ENCODE measurements around the gene RASEF.

Gene RASEF

DNA sequence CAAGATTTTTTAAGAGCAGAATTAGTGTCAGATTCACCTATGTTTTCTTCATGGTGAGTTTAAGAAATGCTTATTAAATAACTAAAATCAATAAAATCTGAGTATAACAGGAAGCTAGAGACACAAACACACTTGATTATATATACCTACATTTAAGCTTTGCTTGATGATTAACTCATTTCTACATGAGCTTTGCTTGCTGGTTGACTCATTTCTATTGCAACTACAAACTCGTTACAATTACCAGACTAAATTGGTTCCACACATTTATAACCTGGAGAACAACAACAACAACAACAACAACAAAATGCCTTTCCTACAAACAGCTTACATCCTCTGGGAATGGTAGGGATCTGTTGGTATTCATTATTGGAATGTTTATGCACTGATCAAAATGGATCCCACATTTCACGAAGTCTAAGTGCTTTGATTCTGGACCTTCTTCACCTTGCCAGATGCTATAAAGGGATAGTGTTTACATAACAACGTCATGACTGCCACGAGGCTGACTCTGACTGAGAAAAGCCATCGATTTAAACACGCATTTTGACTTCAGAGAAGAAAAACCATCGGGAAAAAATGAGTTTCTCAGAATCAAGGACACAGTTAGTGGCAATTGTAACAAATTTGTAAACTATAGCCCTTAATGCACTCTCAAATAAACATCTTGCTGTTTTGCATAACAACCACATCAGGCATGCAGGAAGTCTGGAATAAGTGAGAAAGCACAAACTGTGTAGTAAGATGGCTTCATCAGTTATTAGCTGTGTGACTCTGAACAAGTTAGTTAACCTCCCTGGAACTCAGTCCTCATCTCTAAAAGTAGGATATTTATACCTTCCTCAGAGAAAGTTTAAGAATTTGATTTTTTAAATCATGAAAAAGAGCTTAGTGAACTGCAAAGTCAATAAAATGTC is 49.8 kb downstream of the RASEF start:
- H3K36me3 ChIP-seq (replicated peaks), result no peaks in the 10 kb centered on the region
- in situ Hi-C loops (cut with HindIII; ENCODE audit: low pct_ligation_motif_present, low sequenced_read_pairs), result no loop called here

DNA sequence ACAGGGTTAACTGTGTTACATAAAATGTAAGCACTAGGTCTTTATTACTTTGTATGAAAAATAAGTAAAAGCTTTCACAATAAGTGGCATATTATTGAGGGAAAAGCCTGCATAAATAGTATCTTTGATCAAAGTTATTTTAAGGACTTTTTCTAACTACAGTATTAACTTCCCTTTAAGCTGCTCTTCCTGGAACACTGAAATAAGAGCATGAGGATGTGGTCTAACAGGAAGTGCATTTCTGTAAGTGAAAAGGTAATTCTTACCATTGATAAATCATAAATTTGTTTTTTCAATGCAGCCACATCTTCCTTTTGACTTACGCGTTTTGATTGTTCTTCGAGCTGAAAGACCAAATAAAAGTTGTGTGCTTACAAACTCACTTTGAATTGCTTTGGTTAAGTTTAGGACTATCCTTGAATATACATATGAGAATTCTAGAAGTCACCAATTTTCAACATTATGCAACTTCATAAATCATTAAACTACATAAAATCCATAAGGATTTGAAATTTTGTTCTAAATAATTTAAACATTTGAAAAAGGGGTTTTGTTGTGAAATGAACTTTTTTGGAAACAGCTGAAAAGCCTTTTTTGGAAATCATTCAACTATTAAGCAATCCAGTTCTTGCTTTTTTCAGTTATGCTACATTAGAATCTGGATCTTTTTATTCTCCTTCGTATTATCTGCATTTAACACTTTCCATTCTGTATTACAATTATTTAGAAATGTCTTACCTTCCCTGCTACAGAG is 50.6 kb downstream of the RASEF start:
- no peak overlapping the region for H3K27ac ChIP-seq
- in situ Hi-C loops (cut with HindIII; ENCODE audit: low pct_ligation_motif_present, low sequenced_read_pairs), result no loop called here
- H3K27me3 ChIP-seq (replicated peaks), result no peaks in the 10 kb centered on the region
- TF ChIP-seq, protein P1, sequence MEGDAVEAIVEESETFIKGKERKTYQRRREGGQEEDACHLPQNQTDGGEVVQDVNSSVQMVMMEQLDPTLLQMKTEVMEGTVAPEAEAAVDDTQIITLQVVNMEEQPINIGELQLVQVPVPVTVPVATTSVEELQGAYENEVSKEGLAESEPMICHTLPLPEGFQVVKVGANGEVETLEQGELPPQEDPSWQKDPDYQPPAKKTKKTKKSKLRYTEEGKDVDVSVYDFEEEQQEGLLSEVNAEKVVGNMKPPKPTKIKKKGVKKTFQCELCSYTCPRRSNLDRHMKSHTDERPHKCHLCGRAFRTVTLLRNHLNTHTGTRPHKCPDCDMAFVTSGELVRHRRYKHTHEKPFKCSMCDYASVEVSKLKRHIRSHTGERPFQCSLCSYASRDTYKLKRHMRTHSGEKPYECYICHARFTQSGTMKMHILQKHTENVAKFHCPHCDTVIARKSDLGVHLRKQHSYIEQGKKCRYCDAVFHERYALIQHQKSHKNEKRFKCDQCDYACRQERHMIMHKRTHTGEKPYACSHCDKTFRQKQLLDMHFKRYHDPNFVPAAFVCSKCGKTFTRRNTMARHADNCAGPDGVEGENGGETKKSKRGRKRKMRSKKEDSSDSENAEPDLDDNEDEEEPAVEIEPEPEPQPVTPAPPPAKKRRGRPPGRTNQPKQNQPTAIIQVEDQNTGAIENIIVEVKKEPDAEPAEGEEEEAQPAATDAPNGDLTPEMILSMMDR (IDR thresholded peaks at IDR 0.05; ENCODE audit: low read depth, low read length, missing control alignments), result no peak
- DNase-seq, result no peak
- no peaks in the 10 kb centered on the region for H3K36me3 ChIP-seq (replicated peaks)
- H3K4me3 ChIP-seq (ENCODE audit: low read depth, low read length), result no peak overlapping the region

More for the DNA sequence above, 49.8 kb downstream of the RASEF start:
- TF ChIP-seq, protein P1 (IDR thresholded peaks at IDR 0.05; ENCODE audit: low read depth, low read length, missing control alignments), result no peak
- Histone ChIP-seq H3K27me3 (replicated peaks) (no peaks in the 10 kb centered on the region), H3K4me3 (ENCODE audit: low read depth, low read length) (no peak overlapping the region), H3K27ac (peak overlapping the region; percentile 46)
- peak; percentile 53 for DNase-seq

DNA sequence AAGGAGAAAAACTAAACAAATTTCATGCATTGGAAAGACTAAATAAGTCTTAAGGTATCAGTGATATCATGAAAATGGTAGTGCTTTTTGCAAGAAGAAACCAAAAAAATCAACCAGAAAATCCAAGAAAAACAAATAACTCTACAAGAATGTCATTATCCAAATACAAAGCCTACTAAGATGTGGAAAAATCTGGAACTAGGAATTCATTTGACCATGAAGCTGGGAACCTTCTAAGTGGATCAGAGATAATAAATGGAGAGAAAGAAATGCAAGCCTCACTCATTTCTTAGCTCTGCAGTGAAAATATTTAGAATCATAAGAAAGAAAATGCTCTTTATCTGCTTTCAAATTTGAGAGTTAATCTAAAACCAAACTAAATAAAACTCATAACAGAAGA is 51.3 kb downstream of the RASEF start:
- no peak overlapping the region for H3K27ac ChIP-seq
- in situ Hi-C loops (cut with HindIII; ENCODE audit: low pct_ligation_motif_present, low sequenced_read_pairs), result no loop called here
- no peaks in the 10 kb centered on the region for H3K27me3 ChIP-seq (replicated peaks)
- no peak overlapping the region for H3K4me3 ChIP-seq (ENCODE audit: low read depth, low read length)
- no peaks in the 10 kb centered on the region for H3K36me3 ChIP-seq (replicated peaks)
- TF ChIP-seq, protein P1 (IDR thresholded peaks at IDR 0.05; ENCODE audit: low read depth, low read length, missing control alignments), result no peak
- no peak for DNase-seq

DNA sequence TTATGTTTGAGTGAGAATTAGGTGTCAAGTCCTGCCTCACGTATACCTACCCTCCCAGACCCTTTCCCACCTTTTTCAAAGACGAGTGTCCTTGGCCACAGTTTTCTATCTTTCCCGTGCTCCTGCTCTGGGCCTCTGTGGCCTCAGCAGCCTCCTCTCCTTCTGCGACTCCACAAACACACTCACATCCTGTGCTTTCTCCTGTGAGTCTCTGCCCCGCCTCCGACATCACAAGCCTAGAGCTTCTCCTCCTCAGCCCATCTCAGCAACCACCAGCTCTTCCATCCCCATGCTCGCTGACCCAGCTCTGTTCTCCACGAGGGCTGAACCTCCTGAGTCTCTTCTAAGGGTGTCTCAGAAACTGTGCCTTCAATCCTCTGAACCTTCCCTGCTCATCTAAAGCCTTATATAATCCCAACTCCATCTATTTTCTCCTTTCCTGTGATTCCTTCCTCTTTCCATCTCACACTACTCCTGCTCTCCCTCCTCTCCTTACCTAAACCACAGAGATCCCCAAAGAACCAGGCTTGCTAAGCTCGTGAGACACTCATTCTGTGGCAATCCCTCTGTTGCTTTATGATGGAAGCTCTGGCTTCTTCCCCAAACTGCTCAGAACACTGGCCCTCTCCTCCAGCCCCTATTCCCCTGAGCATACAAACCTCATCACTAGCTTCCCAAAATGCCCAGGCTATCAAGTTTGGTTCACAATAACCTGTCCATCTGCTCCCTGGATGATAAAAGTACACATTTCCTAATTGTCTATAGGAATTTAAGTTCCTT is 55.2 kb downstream of the RASEF start:
- DNase-seq, result no peak
- H3K27ac ChIP-seq, result no peak overlapping the region
- no peaks in the 10 kb centered on the region for H3K27me3 ChIP-seq (replicated peaks)
- H3K4me3 ChIP-seq (ENCODE audit: low read depth, low read length), result no peak overlapping the region
- in situ Hi-C loops (cut with HindIII; ENCODE audit: low pct_ligation_motif_present, low sequenced_read_pairs), result no loop called here
- H3K36me3 ChIP-seq (replicated peaks), result no peaks in the 10 kb centered on the region
- TF ChIP-seq, protein P1 (IDR thresholded peaks at IDR 0.05; ENCODE audit: low read depth, low read length, missing control alignments), result no peak

DNA sequence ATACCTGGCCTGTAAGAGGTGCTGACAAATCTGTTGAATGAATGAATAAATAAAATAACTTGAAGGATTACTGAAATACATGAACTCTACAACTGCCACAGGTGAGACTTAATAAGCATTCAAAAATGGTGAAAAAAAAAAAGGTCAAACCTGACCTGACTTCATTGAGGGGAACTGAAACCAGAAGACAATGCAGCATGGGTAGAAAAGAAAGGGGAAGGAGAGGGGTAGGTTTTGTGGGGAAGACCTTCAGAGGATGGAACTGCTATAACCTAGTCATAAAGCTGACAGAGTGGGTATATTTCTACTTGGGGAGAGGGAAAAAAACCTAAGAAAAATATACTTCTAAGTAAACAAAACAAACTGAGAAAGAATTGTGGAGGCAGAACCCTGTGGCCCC is 56.6 kb downstream of the RASEF start:
- in situ Hi-C loops (cut with HindIII; ENCODE audit: low pct_ligation_motif_present, low sequenced_read_pairs), result no loop called here
- DNase-seq, result no peak
- no peak overlapping the region for H3K4me3 ChIP-seq (ENCODE audit: low read depth, low read length)
- no peaks in the 10 kb centered on the region for H3K36me3 ChIP-seq (replicated peaks)
- H3K27ac ChIP-seq, result no peak overlapping the region
- H3K27me3 ChIP-seq (replicated peaks), result no peaks in the 10 kb centered on the region
- TF ChIP-seq, protein P1 (IDR thresholded peaks at IDR 0.05; ENCODE audit: low read depth, low read length, missing control alignments), result no peak

All from brain microvascular endothelial cell (primary cell).